Astrocyte of the cerebellum (primary cell): Measurements from ENCODE around the gene DGKI.

Source experiments
- DNase-seq: peaks from one replicate; pipeline ENCODE4 v3.0.0-alpha.2; 2011; ENCODE audit warnings: low read depth
- H3K4me3 ChIP-seq: 2 replicates; pipeline ENCODE4 v1.5.1; 2011; ENCODE audit warnings: mild to moderate bottlenecking, low read depth, low read length, moderate library complexity
- in situ Hi-C: cut with HindIII; loops from 2 replicates; pipeline ENCODE4 v1.10.0; 2017; ENCODE audit warnings: low sequenced_read_pairs
- TF ChIP-seq, protein P1 (sequence below): IDR thresholded peaks from 2 replicates; pipeline ENCODE4 v1.5.1; 2012; ENCODE audit warnings: low read length, low read depth, moderate library complexity, mild to moderate bottlenecking; ENCODE audit errors: missing control alignments

DGKI gene

DNA sequence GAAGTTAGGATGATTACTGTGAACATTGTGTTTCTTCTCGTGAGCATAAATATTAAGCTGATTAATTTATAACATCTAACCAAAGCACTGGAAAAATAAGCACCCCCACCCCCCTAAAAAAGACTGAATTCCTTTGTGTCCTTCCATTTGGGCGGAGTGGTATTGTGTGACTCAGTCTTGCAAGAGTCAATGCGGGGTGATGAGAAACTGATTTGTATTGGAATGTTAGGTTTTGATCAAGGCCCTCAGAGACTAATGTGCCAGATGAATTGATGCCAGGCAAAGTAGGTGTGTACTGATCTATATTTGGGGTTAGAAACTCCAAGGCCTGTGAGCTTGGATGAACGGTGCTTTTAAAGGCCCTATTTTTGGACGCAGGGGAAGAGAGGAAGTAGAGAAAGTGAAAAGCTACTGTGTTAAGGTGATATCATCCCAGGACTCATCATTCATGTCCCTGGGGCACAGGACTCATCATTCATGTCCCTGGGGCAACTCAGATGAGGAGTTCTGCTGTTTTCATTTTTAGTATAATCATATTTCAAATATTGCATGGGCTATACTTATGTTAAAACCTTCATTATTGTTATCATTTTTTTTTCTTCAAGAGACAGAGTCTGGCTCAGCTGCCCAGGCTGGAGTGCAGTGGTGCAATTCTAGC lies 442.0 kb downstream of the DGKI start:
- H3K4me3 ChIP-seq: no peak overlapping the region
- no peak for DNase-seq
- TF ChIP-seq, protein P1, sequence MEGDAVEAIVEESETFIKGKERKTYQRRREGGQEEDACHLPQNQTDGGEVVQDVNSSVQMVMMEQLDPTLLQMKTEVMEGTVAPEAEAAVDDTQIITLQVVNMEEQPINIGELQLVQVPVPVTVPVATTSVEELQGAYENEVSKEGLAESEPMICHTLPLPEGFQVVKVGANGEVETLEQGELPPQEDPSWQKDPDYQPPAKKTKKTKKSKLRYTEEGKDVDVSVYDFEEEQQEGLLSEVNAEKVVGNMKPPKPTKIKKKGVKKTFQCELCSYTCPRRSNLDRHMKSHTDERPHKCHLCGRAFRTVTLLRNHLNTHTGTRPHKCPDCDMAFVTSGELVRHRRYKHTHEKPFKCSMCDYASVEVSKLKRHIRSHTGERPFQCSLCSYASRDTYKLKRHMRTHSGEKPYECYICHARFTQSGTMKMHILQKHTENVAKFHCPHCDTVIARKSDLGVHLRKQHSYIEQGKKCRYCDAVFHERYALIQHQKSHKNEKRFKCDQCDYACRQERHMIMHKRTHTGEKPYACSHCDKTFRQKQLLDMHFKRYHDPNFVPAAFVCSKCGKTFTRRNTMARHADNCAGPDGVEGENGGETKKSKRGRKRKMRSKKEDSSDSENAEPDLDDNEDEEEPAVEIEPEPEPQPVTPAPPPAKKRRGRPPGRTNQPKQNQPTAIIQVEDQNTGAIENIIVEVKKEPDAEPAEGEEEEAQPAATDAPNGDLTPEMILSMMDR: no peak
- in situ Hi-C loops: no loop called here

DNA sequence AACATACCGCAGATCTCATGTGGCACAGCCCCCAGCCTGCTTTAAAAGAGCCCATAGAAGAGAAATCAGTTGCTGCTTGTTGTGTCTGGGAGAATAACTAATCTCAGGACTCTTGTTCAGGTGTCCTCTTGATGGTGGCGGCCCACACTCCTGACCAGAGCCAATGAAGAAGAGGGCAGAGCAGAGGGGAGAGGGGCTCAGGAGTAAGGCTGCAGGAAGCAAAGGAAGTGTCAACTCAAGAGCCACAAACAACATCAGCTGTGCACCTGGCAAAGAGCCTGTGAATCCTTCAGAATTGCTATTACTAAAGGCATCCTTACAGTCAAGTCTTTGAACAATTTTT lies 443.4 kb downstream of the DGKI start:
- no peak for DNase-seq
- TF ChIP-seq, protein P1: no peak
- H3K4me3 ChIP-seq: no peak overlapping the region
- in situ Hi-C loops: no loop called here

DNA sequence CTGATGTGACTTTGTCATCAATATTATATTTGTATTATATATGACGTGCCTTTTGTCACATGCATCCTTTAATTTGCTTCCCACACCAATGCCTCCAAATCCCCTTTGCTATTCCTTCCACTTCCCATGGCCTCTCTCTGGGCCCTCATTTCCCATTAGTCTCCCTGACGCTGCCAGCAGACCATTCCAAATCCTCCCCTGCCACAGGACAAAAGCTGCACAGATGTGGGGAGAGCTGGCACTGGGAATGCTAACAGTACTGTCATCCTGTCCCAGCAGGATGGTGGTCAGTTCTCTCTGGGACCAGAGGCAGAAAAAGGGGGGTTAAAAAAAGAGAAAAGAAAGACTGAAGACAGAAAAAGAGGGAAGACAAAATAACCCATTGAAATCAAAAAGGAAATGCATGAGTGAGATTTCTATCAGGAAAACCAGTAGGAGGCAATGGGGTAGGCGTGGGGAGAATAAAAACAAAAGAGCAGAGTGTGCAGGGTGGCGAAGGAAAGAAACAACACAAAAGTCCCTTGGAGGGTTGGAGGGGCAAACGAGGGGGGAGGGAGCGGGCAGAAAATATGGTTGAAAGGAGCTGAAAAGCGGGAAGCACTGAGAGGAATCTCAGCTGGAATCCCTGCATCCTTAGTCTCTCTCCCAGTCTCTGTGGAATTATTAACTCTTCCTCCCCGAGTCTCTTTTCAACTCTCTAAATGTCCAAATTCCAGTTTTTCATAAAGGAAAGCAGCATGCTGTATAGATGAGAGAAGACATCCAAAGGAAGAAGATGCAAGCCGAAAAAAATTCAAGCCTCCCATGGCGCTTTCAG lies 444.0 kb downstream of the DGKI start:
- DNase-seq: no peak
- TF ChIP-seq, protein P1: no peak
- in situ Hi-C loops: no loop called here
- H3K4me3 ChIP-seq: no peak overlapping the region

DNA sequence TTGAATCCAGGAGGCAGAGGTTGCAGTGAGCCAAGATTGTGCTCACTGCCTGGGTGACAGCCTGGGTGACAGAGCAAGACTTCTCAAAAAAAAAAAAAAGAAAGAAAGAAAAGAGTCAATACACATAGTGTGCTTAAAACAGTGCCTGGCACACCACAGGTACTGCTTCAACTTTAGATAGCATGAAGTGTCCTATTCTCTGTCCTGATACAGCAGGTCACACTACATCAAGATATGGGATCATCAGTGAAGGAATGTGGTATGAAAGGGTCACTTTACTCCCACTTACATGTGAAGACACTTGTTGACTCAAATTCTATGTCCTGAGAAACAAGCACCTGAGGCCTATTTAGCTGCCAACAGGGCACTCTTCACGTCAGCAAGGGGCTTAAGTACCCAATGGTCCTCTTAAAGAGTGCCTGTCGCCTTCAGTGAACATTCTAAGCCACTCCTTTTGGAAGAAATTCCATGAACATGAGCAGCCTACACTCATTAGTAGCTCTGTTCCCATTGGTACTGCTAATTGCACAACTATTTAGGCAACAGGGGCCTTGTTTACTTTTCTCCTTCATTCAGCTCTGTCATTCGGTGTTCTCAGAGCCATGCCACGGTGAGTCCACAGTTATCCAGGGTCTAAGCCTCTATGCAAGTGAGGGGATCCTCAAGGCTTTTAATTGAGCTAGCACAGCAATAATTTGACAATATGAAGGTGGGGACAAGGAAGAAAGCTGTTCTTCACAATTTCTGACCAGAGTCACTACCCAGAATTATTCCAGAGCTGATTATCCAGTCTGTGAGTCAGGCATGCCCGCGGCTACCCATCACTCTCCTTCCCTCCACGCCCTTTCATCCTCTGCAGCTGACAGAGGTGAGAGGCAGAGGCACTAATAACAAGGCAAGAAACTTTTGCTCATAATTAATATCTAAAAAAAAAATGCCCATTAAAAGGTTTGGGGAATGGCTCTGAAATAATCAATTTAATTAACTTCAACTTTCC lies 446.6 kb downstream of the DGKI start:
- DNase-seq: no peak
- TF ChIP-seq, protein P1: no peak
- in situ Hi-C loops: no loop called here
- H3K4me3 ChIP-seq: no peak overlapping the region

DNA sequence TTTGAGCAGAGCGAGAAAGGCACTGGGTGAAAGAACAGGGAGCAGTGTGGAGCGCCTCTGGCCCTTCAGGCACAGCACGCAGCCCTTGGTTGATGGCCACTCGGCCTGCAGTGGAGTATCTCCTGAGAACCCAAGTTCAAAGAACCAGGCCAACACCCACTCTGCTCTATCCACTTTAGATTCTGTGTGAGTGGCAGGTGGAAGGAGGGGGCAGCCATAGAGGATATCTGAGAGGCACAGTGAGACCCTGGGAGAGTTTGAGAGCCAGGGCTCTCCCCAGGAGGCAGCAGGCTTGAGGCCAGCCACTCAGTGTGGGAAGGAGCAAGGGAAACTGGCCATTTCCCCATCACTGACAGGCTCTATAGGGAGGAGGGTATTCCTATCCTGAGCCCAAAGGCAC lies 450.7 kb downstream of the DGKI start:
- H3K4me3 ChIP-seq: no peak overlapping the region
- in situ Hi-C loops: no loop called here
- DNase-seq: no peak
- TF ChIP-seq, protein P1: no peak

DNA sequence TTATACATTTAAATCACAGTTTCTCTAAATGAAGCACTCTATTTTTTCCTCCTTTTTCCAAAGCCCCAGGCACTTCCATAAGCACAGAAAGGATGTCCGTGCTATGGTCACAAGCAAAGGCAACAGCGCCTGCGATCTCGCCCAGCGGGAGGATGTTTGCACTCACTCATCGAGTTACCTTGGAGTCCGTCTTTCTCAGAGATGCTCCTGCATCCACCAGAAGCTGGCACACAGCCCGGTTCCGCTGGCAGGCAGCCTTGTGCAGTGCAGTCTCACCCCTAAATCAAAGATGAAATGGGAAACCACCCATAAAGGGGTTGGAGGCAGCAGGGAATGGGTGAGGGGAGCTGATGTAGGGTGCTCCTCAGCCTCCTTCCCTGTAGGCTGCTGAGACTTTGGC lies 451.4 kb downstream of the DGKI start:
- TF ChIP-seq, protein P1: no peak
- H3K4me3 ChIP-seq: no peak overlapping the region
- in situ Hi-C loops: no loop called here
- DNase-seq: no peak
